ENCODE measurements around the gene NAA35.
A peak's percentile ranks its signal among the peaks of the same experiment; 100 is the strongest.
"Not testable (repeated sequence)": the region's sequence is repeated elsewhere in the genome, so short reads cannot be mapped to it uniquely, and the experiment has no call there.

Gene NAA35

GRCh38 chr9:85949586-85950335 lies 8.8 kb downstream of the NAA35 start:
- Histone ChIP-seq H3K9me3 (ENCODE audit: control insufficient read depth in 1 of 2, low read length in 2 of 2) (no peaks in the 10 kb centered on the region), H3K27me3 (ENCODE audit: low read depth, low read length) (no peaks in the 10 kb centered on the region), H3K4me1 (ENCODE audit: control insufficient read depth in 1 of 2, insufficient read depth in 2 of 2, low read length in 2 of 2) (peaks cover 0 to 36% of the 10 kb centered on the region in 2 donors), H3K36me3 (ENCODE audit: control insufficient read depth in 1 of 2, insufficient read depth in 2 of 2, low read length in 2 of 2) (peaks cover 4 to 26% of the 10 kb centered on the region in 2 donors), H3K27ac (ENCODE audit: low read length) (peak overlapping the region; percentile 33), H3K4me3 (ENCODE audit: low read depth in 1 of 2, low read length in 2 of 2) (no peak overlapping the region)

GRCh38 chr9:85959955-85960354 lies 19.0 kb downstream of the NAA35 start:
- H3K27me3 ChIP-seq (ENCODE audit: low read depth, low read length): no peaks in the 10 kb centered on the region

DNA sequence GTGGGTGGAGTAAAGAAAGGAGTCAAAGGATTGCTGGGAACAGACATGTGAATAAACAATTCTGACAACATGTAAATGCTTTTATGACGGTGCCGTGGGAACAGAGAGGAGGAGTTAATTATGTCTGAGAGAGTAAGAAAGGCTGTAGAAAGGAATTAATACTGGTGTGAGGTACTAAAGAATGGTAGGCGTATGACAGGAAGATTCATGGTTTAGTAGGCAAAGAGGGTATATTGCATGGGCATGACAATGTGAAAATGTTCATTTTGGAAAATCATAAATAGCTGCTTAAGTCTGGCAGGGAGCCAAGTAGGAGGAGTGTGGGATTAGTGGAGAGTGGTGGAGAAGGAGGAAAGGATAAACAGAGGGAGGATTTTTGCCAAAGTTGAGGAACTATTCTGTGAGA lies 19.7 kb downstream of the NAA35 start:
- no peak overlapping the region for H3K4me3 ChIP-seq (ENCODE audit: low read depth in 1 of 2, low read length in 2 of 2)

More at GRCh38 chr9:85959955-85960354, 19.0 kb downstream of the NAA35 start:
- H3K36me3 ChIP-seq (ENCODE audit: control insufficient read depth in 1 of 2, insufficient read depth in 2 of 2, low read length in 2 of 2): peaks cover 16 to 17% of the 10 kb centered on the region in 2 donors
- H3K4me1 ChIP-seq (ENCODE audit: control insufficient read depth in 1 of 2, insufficient read depth in 2 of 2, low read length in 2 of 2): peaks cover 0 to 11% of the 10 kb centered on the region in 2 donors
- H3K9me3 ChIP-seq (ENCODE audit: control insufficient read depth in 1 of 2, low read length in 2 of 2): no peaks in the 10 kb centered on the region
- H3K27ac ChIP-seq (ENCODE audit: low read length): no peak overlapping the region
- H3K4me3 ChIP-seq (ENCODE audit: low read depth in 1 of 2, low read length in 2 of 2): no peak overlapping the region

GRCh38 chr9:85964526-85964925 lies 23.6 kb downstream of the NAA35 start:
- Histone ChIP-seq H3K27me3 (ENCODE audit: low read depth, low read length) (no peaks in the 10 kb centered on the region), H3K9me3 (ENCODE audit: control insufficient read depth in 1 of 2, low read length in 2 of 2) (no peaks in the 10 kb centered on the region), H3K4me1 (ENCODE audit: control insufficient read depth in 1 of 2, insufficient read depth in 2 of 2, low read length in 2 of 2) (peaks cover 0 to 11% of the 10 kb centered on the region in 2 donors), H3K36me3 (ENCODE audit: control insufficient read depth in 1 of 2, insufficient read depth in 2 of 2, low read length in 2 of 2) (peaks cover 18 to 20% of the 10 kb centered on the region in 2 donors), H3K4me3 (ENCODE audit: low read depth in 1 of 2, low read length in 2 of 2) (no peak overlapping the region), H3K27ac (ENCODE audit: low read length) (no peak overlapping the region)

More for the DNA sequence above, 19.7 kb downstream of the NAA35 start:
- Histone ChIP-seq H3K9me3 (ENCODE audit: control insufficient read depth in 1 of 2, low read length in 2 of 2) (no peaks in the 10 kb centered on the region), H3K27me3 (ENCODE audit: low read depth, low read length) (no peaks in the 10 kb centered on the region), H3K4me1 (ENCODE audit: control insufficient read depth in 1 of 2, insufficient read depth in 2 of 2, low read length in 2 of 2) (peaks cover 0 to 11% of the 10 kb centered on the region in 2 donors), H3K36me3 (ENCODE audit: control insufficient read depth in 1 of 2, insufficient read depth in 2 of 2, low read length in 2 of 2) (peaks cover 16 to 23% of the 10 kb centered on the region in 2 donors), H3K27ac (ENCODE audit: low read length) (no peak overlapping the region)

GRCh38 chr9:85964949-85965348 lies 24.0 kb downstream of the NAA35 start:
- peaks cover 21 to 24% of the 10 kb centered on the region in 2 donors for H3K36me3 ChIP-seq (ENCODE audit: control insufficient read depth in 1 of 2, insufficient read depth in 2 of 2, low read length in 2 of 2)
- H3K27ac ChIP-seq (ENCODE audit: low read length): no peak overlapping the region
- H3K4me1 ChIP-seq (ENCODE audit: control insufficient read depth in 1 of 2, insufficient read depth in 2 of 2, low read length in 2 of 2): peaks cover 0 to 11% of the 10 kb centered on the region in 2 donors
- no peaks in the 10 kb centered on the region for H3K9me3 ChIP-seq (ENCODE audit: control insufficient read depth in 1 of 2, low read length in 2 of 2)
- no peaks in the 10 kb centered on the region for H3K27me3 ChIP-seq (ENCODE audit: low read depth, low read length)
- H3K4me3 ChIP-seq (ENCODE audit: low read depth in 1 of 2, low read length in 2 of 2): no peak overlapping the region

DNA sequence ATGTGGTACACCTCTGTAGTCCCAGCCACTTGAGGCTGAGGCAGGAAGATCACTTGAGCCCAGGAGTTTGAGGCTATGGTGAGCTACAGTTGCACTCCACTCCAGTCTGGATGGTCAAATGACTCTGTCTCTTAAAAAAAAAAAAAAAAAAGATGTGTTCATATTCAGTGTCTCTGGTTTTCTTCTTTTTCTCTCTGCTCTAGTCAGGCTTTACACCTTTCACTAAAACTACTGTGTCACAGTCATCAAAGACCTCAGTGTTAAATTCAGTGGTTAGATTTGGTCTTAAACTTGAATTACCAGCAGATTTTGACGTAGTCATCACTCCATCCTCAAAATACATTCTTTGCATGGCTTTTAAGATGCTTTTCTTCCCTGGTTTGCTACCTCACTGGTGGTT lies 28.8 kb downstream of the NAA35 start:
- peaks cover 19 to 39% of the 10 kb centered on the region in 2 donors for H3K36me3 ChIP-seq (ENCODE audit: control insufficient read depth in 1 of 2, insufficient read depth in 2 of 2, low read length in 2 of 2)
- H3K27me3 ChIP-seq (ENCODE audit: low read depth, low read length): no peaks in the 10 kb centered on the region
- H3K9me3 ChIP-seq (ENCODE audit: control insufficient read depth in 1 of 2, low read length in 2 of 2): no peaks in the 10 kb centered on the region
- H3K4me3 ChIP-seq (ENCODE audit: low read depth in 1 of 2, low read length in 2 of 2): no peak overlapping the region
- no peaks in the 10 kb centered on the region for H3K4me1 ChIP-seq (ENCODE audit: control insufficient read depth in 1 of 2, insufficient read depth in 2 of 2, low read length in 2 of 2)
- H3K27ac ChIP-seq (ENCODE audit: low read length): no peak overlapping the region

DNA sequence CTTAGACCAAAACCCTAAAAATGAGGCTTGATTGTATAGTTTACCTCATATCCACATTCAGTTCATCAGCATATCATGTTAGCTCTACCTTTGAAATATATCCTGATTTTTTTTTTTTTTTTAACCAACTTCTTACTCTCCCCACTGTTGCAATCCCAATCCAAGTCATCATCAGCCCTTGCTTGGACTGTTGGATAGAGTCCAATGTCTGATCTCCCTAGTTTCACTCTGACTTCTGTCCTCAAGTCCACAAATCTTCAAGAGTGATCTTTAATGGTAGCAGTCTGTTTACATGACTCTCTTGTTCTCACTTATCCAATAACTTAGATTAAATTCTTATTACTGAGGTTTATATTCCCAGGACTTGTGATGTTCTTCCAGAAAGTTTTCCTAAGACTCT lies 30.8 kb downstream of the NAA35 start:
- no peak overlapping the region for H3K4me3 ChIP-seq (ENCODE audit: low read depth in 1 of 2, low read length in 2 of 2)
- H3K4me1 ChIP-seq (ENCODE audit: control insufficient read depth in 1 of 2, insufficient read depth in 2 of 2, low read length in 2 of 2): no peaks in the 10 kb centered on the region
- peaks cover 24 to 37% of the 10 kb centered on the region in 2 donors for H3K36me3 ChIP-seq (ENCODE audit: control insufficient read depth in 1 of 2, insufficient read depth in 2 of 2, low read length in 2 of 2)
- no peaks in the 10 kb centered on the region for H3K27me3 ChIP-seq (ENCODE audit: low read depth, low read length)
- H3K27ac ChIP-seq (ENCODE audit: low read length): no peak overlapping the region
- no peaks in the 10 kb centered on the region for H3K9me3 ChIP-seq (ENCODE audit: control insufficient read depth in 1 of 2, low read length in 2 of 2)

GRCh38 chr9:85973238-85973637 lies 32.3 kb downstream of the NAA35 start:
- H3K9me3 ChIP-seq (ENCODE audit: control insufficient read depth in 1 of 2, low read length in 2 of 2): no peaks in the 10 kb centered on the region

DNA sequence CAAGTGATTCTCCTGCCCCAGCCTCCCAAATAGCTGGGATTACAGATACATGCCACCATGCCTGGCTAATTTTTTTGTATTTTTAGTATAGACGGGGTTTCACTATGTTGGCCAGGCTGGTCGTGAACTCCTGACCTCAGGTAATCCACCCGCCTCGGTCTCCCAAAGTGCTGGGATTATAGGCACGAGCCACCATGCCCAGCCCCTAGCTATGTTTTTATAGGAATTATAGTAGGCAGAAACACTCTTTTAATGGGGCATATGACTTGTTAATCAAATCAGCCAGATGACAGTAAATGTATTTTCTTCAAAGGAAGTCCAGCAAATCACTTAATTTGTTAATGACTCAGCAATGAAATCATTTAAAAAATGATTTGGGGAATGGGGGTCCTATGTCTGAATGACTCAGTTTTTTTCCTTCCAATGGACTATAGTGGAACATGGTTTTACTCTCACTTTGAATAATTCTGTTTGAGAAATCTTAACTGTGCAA lies 33.2 kb downstream of the NAA35 start:
- peaks cover 26 to 40% of the 10 kb centered on the region in 2 donors for H3K36me3 ChIP-seq (ENCODE audit: control insufficient read depth in 1 of 2, insufficient read depth in 2 of 2, low read length in 2 of 2)

More at GRCh38 chr9:85973238-85973637, 32.3 kb downstream of the NAA35 start:
- no peak overlapping the region for H3K4me3 ChIP-seq (ENCODE audit: low read depth in 1 of 2, low read length in 2 of 2)
- peaks cover 24 to 40% of the 10 kb centered on the region in 2 donors for H3K36me3 ChIP-seq (ENCODE audit: control insufficient read depth in 1 of 2, insufficient read depth in 2 of 2, low read length in 2 of 2)
- H3K27me3 ChIP-seq (ENCODE audit: low read depth, low read length): no peaks in the 10 kb centered on the region
- no peaks in the 10 kb centered on the region for H3K4me1 ChIP-seq (ENCODE audit: control insufficient read depth in 1 of 2, insufficient read depth in 2 of 2, low read length in 2 of 2)
- no peak overlapping the region for H3K27ac ChIP-seq (ENCODE audit: low read length)

DNA sequence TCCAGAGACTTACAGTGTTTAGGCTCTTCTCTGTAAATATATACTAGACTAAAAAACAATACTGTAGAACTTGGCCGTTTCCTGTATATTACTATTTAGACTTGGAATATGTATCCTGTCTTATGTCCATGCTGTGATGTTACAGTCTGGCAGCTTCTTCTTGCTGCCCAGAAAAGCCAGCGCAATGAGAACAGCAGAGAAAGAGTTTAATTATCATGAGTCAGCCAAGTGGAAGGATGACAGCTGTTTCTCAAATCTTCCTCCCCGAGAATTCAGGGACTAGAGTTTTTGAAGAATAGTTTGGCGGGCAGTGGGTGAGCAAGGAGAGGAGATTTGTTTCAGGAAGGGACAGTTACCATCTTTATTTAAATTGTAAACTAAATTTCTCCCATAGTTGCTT lies 37.5 kb downstream of the NAA35 start:
- Histone ChIP-seq H3K27ac (ENCODE audit: low read length) (no peak overlapping the region), H3K27me3 (ENCODE audit: low read depth, low read length) (no peaks in the 10 kb centered on the region), H3K4me1 (ENCODE audit: control insufficient read depth in 1 of 2, insufficient read depth in 2 of 2, low read length in 2 of 2) (no peaks in the 10 kb centered on the region), H3K4me3 (ENCODE audit: low read depth in 1 of 2, low read length in 2 of 2) (no peak overlapping the region), H3K36me3 (ENCODE audit: control insufficient read depth in 1 of 2, insufficient read depth in 2 of 2, low read length in 2 of 2) (peaks cover 16 to 19% of the 10 kb centered on the region in 2 donors), H3K9me3 (ENCODE audit: control insufficient read depth in 1 of 2, low read length in 2 of 2) (no peaks in the 10 kb centered on the region)

More for the DNA sequence above, 33.2 kb downstream of the NAA35 start:
- not testable (repeated sequence) for H3K4me3 ChIP-seq (ENCODE audit: low read depth in 1 of 2, low read length in 2 of 2); H3K27me3 ChIP-seq (ENCODE audit: low read depth, low read length); H3K4me1 ChIP-seq (ENCODE audit: control insufficient read depth in 1 of 2, insufficient read depth in 2 of 2, low read length in 2 of 2); H3K27ac ChIP-seq (ENCODE audit: low read length); H3K9me3 ChIP-seq (ENCODE audit: control insufficient read depth in 1 of 2, low read length in 2 of 2)

- Histone ChIP-seq H3K27me3 (ENCODE audit: low read depth, low read length) (no peaks in the 10 kb centered on the region), H3K36me3 (ENCODE audit: control insufficient read depth in 1 of 2, insufficient read depth in 2 of 2, low read length in 2 of 2) (peaks cover 19 to 24% of the 10 kb centered on the region in 2 donors), H3K4me1 (ENCODE audit: control insufficient read depth in 1 of 2, insufficient read depth in 2 of 2, low read length in 2 of 2) (no peaks in the 10 kb centered on the region), H3K4me3 (ENCODE audit: low read depth in 1 of 2, low read length in 2 of 2) (no peak overlapping the region), H3K9me3 (ENCODE audit: control insufficient read depth in 1 of 2, low read length in 2 of 2) (no peaks in the 10 kb centered on the region), H3K27ac (ENCODE audit: low read length) (no peak overlapping the region)
These were observed 40.4 kb downstream of the NAA35 start for GRCh38 chr9:85981369-85981768.
